ENCODE measurements around the gene HOXD4. TPM values are rescaled to one million over a fixed set of nuclear protein-coding genes. Genes with fewer than 3 reads are reported as not detected.

HOXD4 gene
- total and polyA plus RNA-seq, 4 experiments from 2014 or later = not detected

DNA sequence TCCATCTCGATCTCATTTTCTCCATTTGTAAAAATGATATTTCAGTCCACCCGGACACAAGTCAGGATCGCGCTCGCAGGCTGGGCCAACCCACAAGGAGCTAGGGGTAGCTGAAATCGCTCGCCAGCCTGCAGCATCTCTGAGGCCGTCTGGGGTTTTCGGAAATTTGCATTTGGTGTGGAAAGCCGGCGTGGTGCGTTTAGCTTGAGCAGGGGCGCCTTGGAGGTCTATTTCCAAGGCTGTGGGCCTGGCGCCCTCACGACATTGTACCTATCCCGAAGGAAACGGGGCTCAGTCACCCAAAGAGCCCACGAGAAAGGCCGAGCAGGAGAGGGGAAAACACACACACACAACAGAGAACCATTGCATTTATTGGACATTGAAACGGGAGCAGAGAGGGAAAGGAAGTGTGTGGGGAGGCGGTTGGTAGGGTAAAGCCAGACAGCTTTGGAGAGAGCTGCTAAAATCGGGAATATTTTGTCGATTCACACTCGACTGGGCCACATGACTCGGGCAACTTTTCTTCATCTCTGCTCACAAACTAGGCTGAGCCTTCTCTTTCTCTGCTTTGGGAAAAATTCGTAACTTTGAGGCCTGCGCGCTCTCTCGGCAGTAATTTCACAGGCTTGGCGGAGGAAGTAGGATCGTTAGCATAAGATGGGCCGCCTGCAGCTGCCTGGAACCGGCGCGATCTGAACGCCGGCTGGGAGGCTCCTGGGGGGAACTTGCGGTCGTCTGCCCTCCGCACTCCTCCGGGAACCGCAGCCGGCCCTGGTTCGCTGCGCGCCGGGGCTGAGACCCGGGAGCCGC, 23.0 kb upstream of the HOXD4 start:
- Mint-ChIP-seq H3K4me3 (peak overlapping the region; percentile 48 to 82 (median 66)), H3K9me3 (peaks cover 0 to 46% (median 13%) of the 10 kb centered on the region in 8 donors), H3K36me3 (peaks cover 0 to 5% of the 10 kb centered on the region in 2 donors), H3K27ac (peak overlapping the region in 6 of 7 donors; percentile 26 to 89 (median 68)), H3K4me1 (peaks cover 14 to 49% (median 31%) of the 10 kb centered on the region in 4 donors), H3K27me3 (peaks cover 67 to 70% of the 10 kb centered on the region in 2 donors)
- Histone ChIP-seq H3K9me3 (ENCODE audit: control insufficient read depth in 1 of 2, low read length in 2 of 2) (no peaks in the 10 kb centered on the region), H3K4me1 (ENCODE audit: insufficient read depth, low read length) (peaks cover 34% of the 10 kb centered on the region), H3K27me3 (ENCODE audit: insufficient read depth, low read length) (peaks cover 85% of the 10 kb centered on the region), H3K27ac (ENCODE audit: low read depth, low read length) (no peak overlapping the region), H3K4me3 (ENCODE audit: low read length in 2 of 2) (no peak overlapping the region), H3K36me3 (ENCODE audit: insufficient read depth, low read length) (no peaks in the 10 kb centered on the region)
- DNase-seq = no peak
- intact Hi-C loops (cut with micrococcal nuclease) = loop anchor here (5.0 kb wide), 1 partner anchor 1034 kb away; no protein-coding TSS in a partner anchor
- POLR2A ChIA-PET (ENCODE audit: partially characterized antibody) = no interaction called here
- CTCF ChIA-PET (ENCODE audit: partially characterized antibody) = interaction anchor here (0.6 to 4.3 kb wide), 14 partner anchors 8 to 1428 kb away, joined by 3 to 127 read pairs (median 6); no protein-coding TSS in a partner anchor

- Mint-ChIP-seq H3K4me3 (peak within 1 kb of the TSS; percentile 48 to 82 (median 70)), H3K4me1 (peaks cover 14 to 42% (median 27%) of the 10 kb centered on the region in 4 donors), H3K9me3 (peaks cover 0 to 39% (median 13%) of the 10 kb centered on the region in 8 donors), H3K36me3 (peaks cover 0 to 3% of the 10 kb centered on the region in 2 donors), H3K27ac (peak within 1 kb of the TSS in 5 of 7 donors; percentile 42 to 89 (median 87)), H3K27me3 (peaks cover 68 to 71% of the 10 kb centered on the region in 2 donors)
- no peak for DNase-seq
- Histone ChIP-seq H3K36me3 (ENCODE audit: insufficient read depth, low read length) (no peaks in the 10 kb centered on the region), H3K27ac (ENCODE audit: low read depth, low read length) (no peak within 1 kb of the TSS), H3K4me1 (ENCODE audit: insufficient read depth, low read length) (peaks cover 34% of the 10 kb centered on the region), H3K9me3 (ENCODE audit: control insufficient read depth in 1 of 2, low read length in 2 of 2) (no peaks in the 10 kb centered on the region), H3K27me3 (ENCODE audit: insufficient read depth, low read length) (peaks cover 84% of the 10 kb centered on the region), H3K4me3 (ENCODE audit: low read length in 2 of 2) (no peak within 1 kb of the TSS)
- CTCF ChIA-PET (ENCODE audit: partially characterized antibody) = interaction anchor here (3.6 to 4.3 kb wide), 3 partner anchors 325 to 1020 kb away, joined by 30 to 127 read pairs (median 72); no protein-coding TSS in a partner anchor
- POLR2A ChIA-PET (ENCODE audit: partially characterized antibody) = no interaction called here
- intact Hi-C loops (cut with micrococcal nuclease) = loop anchor here (5.0 kb wide), 1 partner anchor 1033 kb away; no protein-coding TSS in a partner anchor
These were observed 22.2 kb upstream of the HOXD4 start, which contains the start of gene HOXD8 for GRCh38 chr2:176128982-176129796. Gene HOXD8 (plus strand): TSS chr2:176129705. CDS start chr2:176130367, 662 bp downstream.

- Histone ChIP-seq H3K27me3 (ENCODE audit: insufficient read depth, low read length) (peaks cover 84% of the 10 kb centered on the region), H3K4me1 (ENCODE audit: insufficient read depth, low read length) (peaks cover 34% of the 10 kb centered on the region), H3K27ac (ENCODE audit: low read depth, low read length) (no peak overlapping the region), H3K9me3 (ENCODE audit: control insufficient read depth in 1 of 2, low read length in 2 of 2) (no peaks in the 10 kb centered on the region), H3K4me3 (ENCODE audit: low read length in 2 of 2) (no peak overlapping the region), H3K36me3 (ENCODE audit: insufficient read depth, low read length) (no peaks in the 10 kb centered on the region)
- Mint-ChIP-seq H3K27ac (no peak overlapping the region), H3K9me3 (peaks cover 0 to 39% (median 13%) of the 10 kb centered on the region in 8 donors), H3K4me3 (peak overlapping the region in 6 of 8 donors; percentile 17 to 67 (median 51)), H3K27me3 (peaks cover 68 to 70% of the 10 kb centered on the region in 2 donors), H3K36me3 (peaks cover 0 to 3% of the 10 kb centered on the region in 2 donors), H3K4me1 (peaks cover 14 to 42% (median 27%) of the 10 kb centered on the region in 4 donors)
- POLR2A ChIA-PET (ENCODE audit: partially characterized antibody) = no interaction called here
- intact Hi-C loops (cut with micrococcal nuclease) = loop anchor here (5.0 kb wide), 2 partner anchors 127 to 1033 kb away; partner anchors contain the start of gene LNPK
- CTCF ChIA-PET (ENCODE audit: partially characterized antibody) = interaction anchor here (1.3 to 4.4 kb wide), 5 partner anchors 318 to 1019 kb away, joined by 3 to 127 read pairs (median 30); no protein-coding TSS in a partner anchor
- DNase-seq = no peak
These were observed 21.6 kb upstream of the HOXD4 start for GRCh38 chr2:176129813-176130146.

- peaks cover 15 to 48% (median 28%) of the 10 kb centered on the region in 4 donors for H3K4me1 Mint-ChIP-seq
- Histone ChIP-seq H3K9me3 (ENCODE audit: control insufficient read depth in 1 of 2, low read length in 2 of 2) (no peaks in the 10 kb centered on the region), H3K27ac (ENCODE audit: low read depth, low read length) (no peak overlapping the region), H3K4me1 (ENCODE audit: insufficient read depth, low read length) (peaks cover 34% of the 10 kb centered on the region), H3K4me3 (ENCODE audit: low read length in 2 of 2) (no peak overlapping the region), H3K36me3 (ENCODE audit: insufficient read depth, low read length) (no peaks in the 10 kb centered on the region), H3K27me3 (ENCODE audit: insufficient read depth, low read length) (peaks cover 84% of the 10 kb centered on the region)
- H3K9me3 Mint-ChIP-seq = peaks cover 0 to 39% (median 14%) of the 10 kb centered on the region in 8 donors
- peak overlapping the region in 1 of 7 donors; percentile 88 for H3K27ac Mint-ChIP-seq
- intact Hi-C loops (cut with micrococcal nuclease) = loop anchor here (5.0 kb wide), 1 partner anchor 128 kb away; the partner anchor contains the start of gene LNPK
- ChIA-PET POLR2A (ENCODE audit: partially characterized antibody) (interaction anchor here (1.0 kb wide), 1 partner anchor 35 kb away, joined by 5 read pairs; no protein-coding TSS in a partner anchor), CTCF (ENCODE audit: partially characterized antibody) (interaction anchor here (0.5 to 4.4 kb wide), 9 partner anchors 10 to 1018 kb away, joined by 3 to 32 read pairs (median 6); no protein-coding TSS in a partner anchor)
- peak overlapping the region in 7 of 8 donors; percentile 50 to 82 (median 72) for H3K4me3 Mint-ChIP-seq
- DNase-seq = peak in 1 of 5 donors; percentile 49
- H3K36me3 Mint-ChIP-seq = peaks cover 3% of the 10 kb centered on the region in 2 donors
- H3K27me3 Mint-ChIP-seq = peaks cover 68 to 71% of the 10 kb centered on the region in 2 donors
These were observed 21.0 kb upstream of the HOXD4 start for GRCh38 chr2:176130147-176130956.

- peak overlapping the region in 5 of 7 donors; percentile 18 to 88 (median 72) for H3K27ac Mint-ChIP-seq
- peaks cover 0 to 41% (median 19%) of the 10 kb centered on the region in 8 donors for H3K9me3 Mint-ChIP-seq
- no peak overlapping the region for H3K27ac ChIP-seq (ENCODE audit: low read depth, low read length)
- peaks cover 86% of the 10 kb centered on the region for H3K27me3 ChIP-seq (ENCODE audit: insufficient read depth, low read length)
- H3K4me1 ChIP-seq (ENCODE audit: insufficient read depth, low read length) = peaks cover 40% of the 10 kb centered on the region
- peaks cover 3 to 8% of the 10 kb centered on the region in 2 donors for H3K36me3 Mint-ChIP-seq
- POLR2A ChIA-PET (ENCODE audit: partially characterized antibody) = interaction anchor here (0.9 to 1.0 kb wide), 2 partner anchors 9 to 35 kb away, joined by 3 to 5 read pairs; no protein-coding TSS in a partner anchor
- H3K27me3 Mint-ChIP-seq = peaks cover 67 to 71% of the 10 kb centered on the region in 2 donors
- no peaks in the 10 kb centered on the region for H3K9me3 ChIP-seq (ENCODE audit: control insufficient read depth in 1 of 2, low read length in 2 of 2)
- H3K36me3 ChIP-seq (ENCODE audit: insufficient read depth, low read length) = no peaks in the 10 kb centered on the region
- intact Hi-C loops (cut with micrococcal nuclease) = loop anchor here (5.0 kb wide), 1 partner anchor 129 kb away; the partner anchor contains the start of gene LNPK
- peak overlapping the region; percentile 51 to 82 (median 73) for H3K4me3 Mint-ChIP-seq
- H3K4me3 ChIP-seq (ENCODE audit: low read length in 2 of 2) = no peak overlapping the region
- CTCF ChIA-PET (ENCODE audit: partially characterized antibody) = interaction anchor here (0.7 to 4.4 kb wide), 12 partner anchors 9 to 1034 kb away, joined by 3 to 32 read pairs (median 5); no protein-coding TSS in a partner anchor
- peaks cover 18 to 57% (median 36%) of the 10 kb centered on the region in 4 donors for H3K4me1 Mint-ChIP-seq
- no peak for DNase-seq
These were observed 20.1 kb upstream of the HOXD4 start for GRCh38 chr2:176130957-176131847.

All from CD4-positive, alpha-beta memory T cell (primary cell).